ENCODE results near the gene SRGN. TPM values are rescaled to one million over a fixed set of nuclear protein-coding genes. Genes with fewer than 3 reads are reported as not detected.
A peak's percentile ranks its signal among the peaks of the same experiment; 100 is the strongest.

The SRGN gene
- total RNA-seq, 4 donors from 2014 or later = 90.0 to 313 (median 105) TPM

- H3K27me3 ChIP-seq = no peaks in the 10 kb centered on the region
- H3K9me3 ChIP-seq = no peaks in the 10 kb centered on the region
- H3K36me3 ChIP-seq = no peaks in the 10 kb centered on the region
- peak overlapping the region; percentile 81 to 98 (median 87) for H3K27ac ChIP-seq
- peaks cover 0 to 39% (median 15%) of the 10 kb centered on the region in 4 donors for H3K4me1 ChIP-seq
- DNase-seq (ENCODE audit: low spot score in 2 of 2) = peak; percentile 39 to 78
- 9 to 19% methylated on average over 20 of the region's 20 CpGs for WGBS, 2 donors
- TF ChIP-seq POLR2A (IDR thresholded peaks at IDR 0.05) (peak in 1 of 2 donors; percentile 44), EP300 (IDR thresholded peaks at IDR 0.05) (peak; percentile 99 to 100)
- TF ChIP-seq, protein P1, sequence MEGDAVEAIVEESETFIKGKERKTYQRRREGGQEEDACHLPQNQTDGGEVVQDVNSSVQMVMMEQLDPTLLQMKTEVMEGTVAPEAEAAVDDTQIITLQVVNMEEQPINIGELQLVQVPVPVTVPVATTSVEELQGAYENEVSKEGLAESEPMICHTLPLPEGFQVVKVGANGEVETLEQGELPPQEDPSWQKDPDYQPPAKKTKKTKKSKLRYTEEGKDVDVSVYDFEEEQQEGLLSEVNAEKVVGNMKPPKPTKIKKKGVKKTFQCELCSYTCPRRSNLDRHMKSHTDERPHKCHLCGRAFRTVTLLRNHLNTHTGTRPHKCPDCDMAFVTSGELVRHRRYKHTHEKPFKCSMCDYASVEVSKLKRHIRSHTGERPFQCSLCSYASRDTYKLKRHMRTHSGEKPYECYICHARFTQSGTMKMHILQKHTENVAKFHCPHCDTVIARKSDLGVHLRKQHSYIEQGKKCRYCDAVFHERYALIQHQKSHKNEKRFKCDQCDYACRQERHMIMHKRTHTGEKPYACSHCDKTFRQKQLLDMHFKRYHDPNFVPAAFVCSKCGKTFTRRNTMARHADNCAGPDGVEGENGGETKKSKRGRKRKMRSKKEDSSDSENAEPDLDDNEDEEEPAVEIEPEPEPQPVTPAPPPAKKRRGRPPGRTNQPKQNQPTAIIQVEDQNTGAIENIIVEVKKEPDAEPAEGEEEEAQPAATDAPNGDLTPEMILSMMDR (IDR thresholded peaks at IDR 0.05) = peak in 1 of 5 experiments; percentile 14
- peak overlapping the region in 3 of 4 donors; percentile 30 to 36 (median 35) for H3K4me3 ChIP-seq
These were observed 26.4 kb upstream of the SRGN start for GRCh38 chr10:69061305-69062161.

GRCh38 chr10:69062901-69063300 lies 25.0 kb upstream of the SRGN start:
- 85 to 87% methylated on average over 5 of the region's 5 CpGs for WGBS, 2 donors

GRCh38 chr10:69064762-69065328 lies 23.1 kb upstream of the SRGN start:
- Histone ChIP-seq H3K36me3 (no peaks in the 10 kb centered on the region), H3K27me3 (no peaks in the 10 kb centered on the region), H3K4me3 (no peak overlapping the region), H3K9me3 (no peaks in the 10 kb centered on the region), H3K4me1 (peaks cover 0 to 34% (median 14%) of the 10 kb centered on the region in 4 donors), H3K27ac (peak overlapping the region in 3 of 4 donors; percentile 4 to 74 (median 56))
- 78 to 81% methylated on average over 6 of the region's 6 CpGs for WGBS, 2 donors
- no peak for DNase-seq (ENCODE audit: low spot score in 2 of 2)
- TF ChIP-seq, protein P1 (IDR thresholded peaks at IDR 0.05) = no peak
- TF ChIP-seq EP300 (IDR thresholded peaks at IDR 0.05) = no peak
- TF ChIP-seq POLR2A (IDR thresholded peaks at IDR 0.05) = no peak

More at GRCh38 chr10:69062901-69063300, 25.0 kb upstream of the SRGN start:
- Histone ChIP-seq H3K27me3 (no peaks in the 10 kb centered on the region), H3K9me3 (no peaks in the 10 kb centered on the region), H3K4me3 (no peak overlapping the region), H3K27ac (peak overlapping the region in 2 of 4 donors; percentile 91 to 98), H3K36me3 (no peaks in the 10 kb centered on the region), H3K4me1 (peaks cover 0 to 34% (median 14%) of the 10 kb centered on the region in 4 donors)
- no peak for DNase-seq (ENCODE audit: low spot score in 2 of 2)
- TF ChIP-seq, protein P1 (IDR thresholded peaks at IDR 0.05) = no peak
- no peak for TF ChIP-seq POLR2A (IDR thresholded peaks at IDR 0.05)

DNA sequence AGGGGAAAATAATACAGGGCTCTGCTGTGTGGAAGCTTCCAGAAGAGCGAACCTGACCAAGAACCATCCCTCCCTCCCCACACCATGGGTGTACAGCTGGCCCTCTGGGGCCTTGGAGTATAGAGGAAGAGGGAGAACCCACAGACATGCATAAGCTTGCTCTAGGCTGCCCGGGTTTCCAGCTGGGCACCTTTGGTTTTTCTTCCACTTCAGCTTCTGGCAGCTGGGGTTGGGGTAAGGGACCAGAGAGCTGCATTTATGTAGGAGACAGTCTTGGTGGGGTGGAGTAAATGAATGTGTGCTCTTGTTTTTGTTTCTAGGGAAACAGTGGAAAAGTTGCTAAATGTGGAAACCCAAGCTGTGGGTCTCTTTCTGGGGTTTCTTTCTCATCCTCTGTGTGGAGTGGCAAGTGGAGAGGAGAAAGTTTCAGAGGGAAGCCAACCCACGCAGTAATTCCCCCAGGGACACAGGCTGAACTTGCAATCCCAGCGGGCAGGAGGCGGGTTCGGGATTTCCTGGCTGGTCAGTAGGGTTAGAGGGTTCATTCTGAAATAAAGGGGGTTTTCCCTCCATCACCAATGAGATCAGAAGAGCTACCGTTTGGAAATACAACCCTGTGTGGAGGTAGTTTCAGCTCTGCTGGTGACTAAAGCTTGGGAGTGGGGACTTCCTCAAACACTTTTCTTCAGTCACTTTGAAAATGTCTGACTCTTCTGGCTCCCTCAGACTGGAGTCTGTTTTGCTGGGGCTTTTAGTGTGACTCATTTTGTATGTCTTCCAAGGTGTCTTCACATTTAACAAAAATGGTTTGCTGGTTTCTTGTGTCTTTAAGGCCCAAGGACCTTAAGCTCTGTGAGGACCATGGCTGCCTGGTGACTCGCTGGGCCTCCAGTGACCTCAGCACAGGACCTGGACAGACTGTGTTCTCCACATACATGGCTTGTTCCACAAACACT lies 22.2 kb upstream of the SRGN start:
- H3K4me1 ChIP-seq = peaks cover 0 to 34% (median 12%) of the 10 kb centered on the region in 4 donors
- H3K27ac ChIP-seq = peak overlapping the region in 3 of 4 donors; percentile 4 to 74 (median 56)
- H3K9me3 ChIP-seq = no peaks in the 10 kb centered on the region
- H3K36me3 ChIP-seq = no peaks in the 10 kb centered on the region
- no peak overlapping the region for H3K4me3 ChIP-seq
- WGBS, 2 donors = 49 to 55% methylated on average over 8 of the region's 8 CpGs
- no peak for DNase-seq (ENCODE audit: low spot score in 2 of 2)
- no peaks in the 10 kb centered on the region for H3K27me3 ChIP-seq
- TF ChIP-seq, protein P1 (IDR thresholded peaks at IDR 0.05) = no peak
- TF ChIP-seq POLR2A (IDR thresholded peaks at IDR 0.05) = no peak
- no peak for TF ChIP-seq EP300 (IDR thresholded peaks at IDR 0.05)

All from tibial nerve (tissue), 4 donors.